AG10803 (cell line): Measurements from ENCODE around the gene RNU7-1.

Experiments used
- DNase-seq: peaks from one replicate; pipeline ENCODE4 v3.0.0; 2010; ENCODE audit warnings: low read depth
- H3K4me3 ChIP-seq: 2 replicates; pipeline ENCODE4 v1.5.1; 2011; ENCODE audit warnings: mild to moderate bottlenecking, low read length, control low read depth
- CTCF ChIP-seq: conservative IDR thresholded peaks from 2 replicates; pipeline ENCODE4 v1.5.1; 2011; ENCODE audit warnings: mild to moderate bottlenecking, low read length, control low read depth, inconsistent platforms

The RNU7-1 gene

GRCh38 chr12:6927379-6928021 lies 16.1 kb upstream of the RNU7-1 start, which contains the start of gene ATN1:
TSS of gene ATN1 (plus strand) at chr12:6927959. CDS start at chr12:6934002, 6,043 bp downstream.
- no peak for TF ChIP-seq CTCF
- peak within 1 kb of the TSS; percentile 85 for H3K4me3 ChIP-seq
- DNase-seq = peak; percentile 77

GRCh38 chr12:6928022-6928702 lies 15.5 kb upstream of the RNU7-1 start:
- H3K4me3 ChIP-seq = peak overlapping the region; percentile 85
- DNase-seq = no peak
- no peak for TF ChIP-seq CTCF

- no peak for DNase-seq
- TF ChIP-seq CTCF = no peak
- peak overlapping the region; percentile 85 for H3K4me3 ChIP-seq
These were observed 14.8 kb upstream of the RNU7-1 start for GRCh38 chr12:6928703-6929407.

- TF ChIP-seq CTCF = no peak
- DNase-seq = no peak
- peak overlapping the region; percentile 85 for H3K4me3 ChIP-seq
These were observed 13.9 kb upstream of the RNU7-1 start for GRCh38 chr12:6929466-6930452.

- no peak overlapping the region for H3K4me3 ChIP-seq
- no peak for TF ChIP-seq CTCF
- DNase-seq = no peak
These were observed 10.8 kb upstream of the RNU7-1 start for GRCh38 chr12:6932766-6933165.

GRCh38 chr12:6934110-6934509 lies 9.5 kb upstream of the RNU7-1 start:
- no peak for DNase-seq
- no peak for TF ChIP-seq CTCF

More at GRCh38 chr12:6934110-6934509, 9.5 kb upstream of the RNU7-1 start:
- no peak overlapping the region for H3K4me3 ChIP-seq
